ENCODE data around the gene LPP. TPM values are rescaled to one million over a fixed set of nuclear protein-coding genes. Genes with fewer than 3 reads are reported as not detected.

The LPP gene
- total and polyA plus RNA-seq, 10 of the 15 experiments (the other 5 are each of a cell fraction or from before 2014, with no cell fraction given), result under 0.01 to 0.62 (median 0.03) TPM

- no peak for ATAC-seq
- Histone ChIP-seq H3K4me1 (ENCODE audit: control insufficient read depth, insufficient read depth, low read length) (no peaks in the 10 kb centered on the region), H3K4me3 (no peak overlapping the region), H3K79me2 (ENCODE audit: control insufficient read depth, insufficient read depth, low read length) (no peaks in the 10 kb centered on the region), H3K4me2 (ENCODE audit: control insufficient read depth, insufficient read depth) (no peak overlapping the region), H2AFZ (ENCODE audit: control insufficient read depth, low read depth, low read length) (no peak overlapping the region), H3K36me3 (ENCODE audit: control insufficient read depth in 2 of 2, insufficient read depth in 2 of 2, low read length in 1 of 2) (no peaks in the 10 kb centered on the region), H4K20me1 (ENCODE audit: control insufficient read depth, insufficient read depth) (no peaks in the 10 kb centered on the region), H3K9ac (ENCODE audit: control insufficient read depth, insufficient read depth, low read length) (no peak overlapping the region), H3K27me3 (replicated peaks in 1 of 2; ENCODE audit: control insufficient read depth in 2 of 2, insufficient read depth in 2 of 2, low read length in 1 of 2) (peaks cover 0 to 4% of the 10 kb centered on the region in 2 experiments; a peak in 1 of 4 replicates), H3K9me3 (replicated peaks; ENCODE audit: control insufficient read depth, insufficient read depth, low read length) (no peaks in the 10 kb centered on the region), H3K27ac (ENCODE audit: control insufficient read depth, insufficient read depth) (no peak overlapping the region)
- ChIA-PET SMC1A (ENCODE audit: uncharacterized antibody, unreplicated experiment) (no interaction called here), CTCF (interaction anchor here (0.8 kb wide), 1 partner anchor 813 kb away, joined by 3 read pairs; no protein-coding TSS in a partner anchor), RAD21 (ENCODE audit: unreplicated experiment) (no interaction called here), POLR2A (no interaction called here)
- intact Hi-C loops (cut with micrococcal nuclease; ENCODE audit: unreplicated experiment) (no loop called here), in situ Hi-C loops (cut with MboI) (no loop called here)
- no TSS peak for BruUV-seq (replicated peaks)
- no peak for FAIRE-seq
- WGBS (ENCODE audit: insufficient coverage, insufficient replicate concordance, low lambda C conversion rate, missing lambda C conversion rate), result 54% methylated on average over 3 of the region's 3 CpGs
- DNase-seq (ENCODE audit: low read depth, low spot score), result no peak
- TF ChIP-seq HDGF (IDR thresholded peaks at IDR 0.05) (no peak), BCL11A (IDR thresholded peaks at IDR 0.05; ENCODE audit: low read depth, low read length) (no peak), SP1 (IDR thresholded peaks at IDR 0.05; ENCODE audit: low read depth, low read length) (no peak), ZNF592 (IDR thresholded peaks at IDR 0.05) (no peak), CHD2 (IDR thresholded peaks at IDR 0.05; ENCODE audit: borderline replicate concordance, low read depth, low read length) (no peak), LARP7 (IDR thresholded peaks at IDR 0.05) (no peak), KAT2A (conservative IDR thresholded peaks at IDR 0.05; ENCODE audit: control insufficient read depth, low read depth, low read length) (no peak), NFYA (IDR thresholded peaks at IDR 0.05; ENCODE audit: borderline replicate concordance, low read depth, low read length) (no peak), ZZZ3 (IDR thresholded peaks at IDR 0.05; ENCODE audit: control insufficient read depth, insufficient read length, low read depth) (no peak), POU2F2 (IDR thresholded peaks at IDR 0.05; ENCODE audit: borderline replicate concordance, low read depth, low read length) (no peak), RB1 (IDR thresholded peaks at IDR 0.05; ENCODE audit: borderline replicate concordance) (no peak), FOXK2 (IDR thresholded peaks at IDR 0.05) (no peak), JUNB (IDR thresholded peaks at IDR 0.05) (no peak), ZNF622 (IDR thresholded peaks at IDR 0.05) (no peak), SRF (IDR thresholded peaks at IDR 0.05; ENCODE audit: low read depth in 2 of 2, low read length in 2 of 2) (no peak), ZNF24 (IDR thresholded peaks at IDR 0.05) (no peak), PRDM15 (CRISPR knock-in tag; IDR thresholded peaks at IDR 0.05) (no peak)
These were observed 399.6 kb downstream of the LPP start for GRCh38 chr3:188553569-188553968.

Data from GM12878 (cell line).